Activated T-cell treated with anti-CD3 and anti-CD28 coated beads, Interleukin-2, amount 50 U/mL, for 48 hours (primary cell): ENCODE measurements around the gene ASXL2.

Source experiments
- DNase-seq, 2 experiments: peaks; one replicate each; pipeline ENCODE4 v3.0.0-alpha.2; 2020

Gene ASXL2

GRCh38 chr2:25797620-25798488 is 80.4 kb downstream of the ASXL2 start:
- peak in 1 of 2 experiments; percentile 46 for DNase-seq

GRCh38 chr2:25794544-25795276 is 83.6 kb downstream of the ASXL2 start:
- no peak for DNase-seq

GRCh38 chr2:25790074-25790790 is 88.1 kb downstream of the ASXL2 start:
- DNase-seq = no peak

- DNase-seq = no peak
These were observed 89.8 kb downstream of the ASXL2 start for GRCh38 chr2:25788457-25788856.

- DNase-seq = no peak
These were observed 91.3 kb downstream of the ASXL2 start for GRCh38 chr2:25787020-25787419.

- no peak for DNase-seq
These were observed 93.9 kb downstream of the ASXL2 start for GRCh38 chr2:25784404-25784803.

- DNase-seq = no peak
These were observed 101.2 kb downstream of the ASXL2 start for GRCh38 chr2:25777077-25777476.

GRCh38 chr2:25772078-25772477 is 106.2 kb downstream of the ASXL2 start:
- DNase-seq = no peak

GRCh38 chr2:25763575-25763974 is 114.7 kb downstream of the ASXL2 start:
- no peak for DNase-seq

- no peak for DNase-seq
These were observed 118.0 kb downstream of the ASXL2 start for GRCh38 chr2:25760297-25760696.

- DNase-seq = no peak
These were observed 119.9 kb downstream of the ASXL2 start for GRCh38 chr2:25758348-25758747.

- no peak for DNase-seq
These were observed 120.4 kb downstream of the ASXL2 start for GRCh38 chr2:25757906-25758305.

GRCh38 chr2:25756536-25756935 is 121.8 kb downstream of the ASXL2 start:
- DNase-seq = no peak

GRCh38 chr2:25749676-25750075 is 128.6 kb downstream of the ASXL2 start:
- DNase-seq = no peak

GRCh38 chr2:25744055-25744454 is 134.2 kb downstream of the ASXL2 start:
- no peak for DNase-seq

- DNase-seq = no peak
These were observed 135.0 kb downstream of the ASXL2 start for GRCh38 chr2:25743132-25743830.

GRCh38 chr2:25742501-25742900 is 135.8 kb downstream of the ASXL2 start:
- DNase-seq = no peak

- DNase-seq = no peak
These were observed 137.4 kb downstream of the ASXL2 start for GRCh38 chr2:25740810-25741381.

GRCh38 chr2:25738383-25739343 is 139.6 kb downstream of the ASXL2 start:
- no peak for DNase-seq

GRCh38 chr2:25736899-25737515 is 141.3 kb downstream of the ASXL2 start:
- no peak for DNase-seq

GRCh38 chr2:25735835-25736234 is 142.5 kb downstream of the ASXL2 start:
- no peak for DNase-seq
